HG02870 (cell line): ENCODE measurements around the gene ABCB1.
A peak's percentile ranks its signal among the peaks of the same experiment; 100 is the strongest.

ENCODE experiments used
- ATAC-seq: cut with Tn5 transposase; IDR thresholded peaks from one replicate; pipeline ENCODE4 v1.9.1; 2021; ENCODE audit warnings: mild to moderate bottlenecking, moderate library complexity; ENCODE audit not compliant: unreplicated experiment

The ABCB1 gene

DNA sequence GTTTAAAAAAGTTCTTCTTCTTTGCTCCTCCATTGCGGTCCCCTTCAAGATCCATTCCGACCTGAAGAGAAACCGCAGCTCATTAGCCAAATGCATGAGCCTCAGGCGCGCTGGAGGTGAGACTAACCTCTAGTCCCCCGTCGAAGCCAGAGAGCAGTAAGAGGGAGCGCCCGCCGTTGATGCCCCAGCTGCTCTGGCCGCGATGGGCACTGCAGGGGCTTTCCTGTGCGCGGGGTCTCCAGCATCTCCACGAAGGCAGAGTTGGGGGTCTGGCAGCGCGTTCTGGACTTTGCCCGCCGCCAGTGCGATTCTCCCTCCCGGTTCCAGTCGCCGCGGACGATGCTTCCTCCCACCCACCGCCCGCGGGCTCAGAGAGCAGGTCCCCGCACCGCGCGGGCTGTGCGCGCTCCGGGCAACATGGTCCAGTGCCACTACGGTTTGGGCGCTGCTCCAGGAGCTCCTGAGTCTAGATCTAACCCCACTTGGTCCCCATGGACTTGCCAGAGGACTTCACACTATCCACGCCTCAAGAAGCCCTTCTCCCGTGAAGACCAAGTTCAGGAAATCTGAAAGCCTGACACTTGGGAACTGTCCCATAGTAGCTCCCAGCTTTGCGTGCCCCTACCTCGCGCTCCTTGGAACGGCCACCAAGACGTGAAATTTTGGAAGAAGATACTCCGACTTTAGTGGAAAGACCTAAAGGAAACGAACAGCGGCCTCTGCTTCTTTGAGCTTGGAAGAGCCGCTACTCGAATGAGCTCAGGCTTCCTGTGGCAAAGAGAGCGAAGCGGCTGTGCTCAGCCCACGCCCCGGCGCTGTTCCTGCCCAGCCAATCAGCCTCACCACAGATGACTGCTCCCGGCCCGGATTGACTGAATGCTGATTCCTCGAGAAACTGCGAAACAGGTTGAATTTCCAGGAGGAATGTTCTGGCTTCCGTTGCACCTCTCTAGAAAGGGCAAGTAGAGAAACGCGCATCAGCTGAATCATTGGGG lies at the start of gene ABCB1:
Gene ABCB1 (minus strand): TSS at position 755 of the 995 bp plus-strand sequence. CDS start 700 bp downstream, at position 55.
- peak; percentile 57 for ATAC-seq

DNA sequence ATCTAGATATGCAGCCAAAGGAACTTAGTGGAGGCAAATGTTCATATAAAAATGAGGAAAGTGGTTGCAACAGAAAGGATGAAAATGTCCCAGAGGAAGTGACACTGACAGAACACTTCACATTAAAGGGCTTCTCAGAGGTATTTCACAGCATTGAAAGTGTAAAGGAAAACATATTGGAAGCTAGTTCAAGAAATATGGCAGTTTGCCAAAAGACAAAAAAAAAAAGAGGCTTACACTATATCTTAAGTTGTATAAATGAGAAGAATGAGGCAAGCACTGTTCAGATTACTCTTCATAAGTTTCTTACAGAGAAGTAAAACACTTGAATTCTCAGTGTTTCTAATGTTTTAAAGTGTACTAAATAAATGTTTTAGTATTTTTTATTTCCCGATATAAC lies 47.6 kb upstream of the ABCB1 start:
- no peak for ATAC-seq

DNA sequence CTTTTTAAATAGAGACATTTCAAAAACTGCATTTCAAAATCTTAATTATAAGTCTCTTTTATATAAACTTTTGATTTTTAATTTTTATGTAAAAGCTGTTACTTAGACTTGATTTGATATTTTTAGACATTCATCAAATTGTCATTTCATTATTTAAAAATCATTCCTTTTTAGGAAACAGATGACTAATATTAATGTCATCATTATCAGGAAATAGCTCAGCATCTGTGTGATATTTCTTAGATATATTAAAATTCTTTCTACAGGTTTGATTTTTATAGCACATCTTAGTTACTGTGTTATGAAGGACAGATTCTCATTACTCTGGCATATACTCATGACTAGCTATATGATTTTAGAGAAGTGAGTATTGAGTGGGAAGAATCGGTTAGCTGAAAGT lies 44.8 kb upstream of the ABCB1 start:
- no peak for ATAC-seq

DNA sequence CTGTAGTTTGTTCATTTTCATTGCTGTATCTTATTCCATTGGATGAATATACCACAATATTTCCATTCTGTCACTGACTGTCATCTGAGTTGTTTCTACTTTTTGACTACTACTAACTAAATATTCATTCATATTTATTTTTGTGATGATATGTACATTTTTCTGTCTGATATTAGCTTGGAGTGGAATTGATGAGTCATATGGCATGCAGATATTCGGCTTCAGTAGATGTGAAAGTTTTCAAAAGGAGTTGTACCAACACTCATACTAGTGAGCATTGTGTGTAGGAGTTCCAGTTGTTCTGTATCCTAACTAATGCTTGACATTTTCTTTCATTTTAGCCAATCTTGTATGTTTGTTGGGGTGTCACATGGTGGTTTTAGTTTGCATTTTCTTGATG lies 35.2 kb upstream of the ABCB1 start:
- ATAC-seq = no peak

DNA sequence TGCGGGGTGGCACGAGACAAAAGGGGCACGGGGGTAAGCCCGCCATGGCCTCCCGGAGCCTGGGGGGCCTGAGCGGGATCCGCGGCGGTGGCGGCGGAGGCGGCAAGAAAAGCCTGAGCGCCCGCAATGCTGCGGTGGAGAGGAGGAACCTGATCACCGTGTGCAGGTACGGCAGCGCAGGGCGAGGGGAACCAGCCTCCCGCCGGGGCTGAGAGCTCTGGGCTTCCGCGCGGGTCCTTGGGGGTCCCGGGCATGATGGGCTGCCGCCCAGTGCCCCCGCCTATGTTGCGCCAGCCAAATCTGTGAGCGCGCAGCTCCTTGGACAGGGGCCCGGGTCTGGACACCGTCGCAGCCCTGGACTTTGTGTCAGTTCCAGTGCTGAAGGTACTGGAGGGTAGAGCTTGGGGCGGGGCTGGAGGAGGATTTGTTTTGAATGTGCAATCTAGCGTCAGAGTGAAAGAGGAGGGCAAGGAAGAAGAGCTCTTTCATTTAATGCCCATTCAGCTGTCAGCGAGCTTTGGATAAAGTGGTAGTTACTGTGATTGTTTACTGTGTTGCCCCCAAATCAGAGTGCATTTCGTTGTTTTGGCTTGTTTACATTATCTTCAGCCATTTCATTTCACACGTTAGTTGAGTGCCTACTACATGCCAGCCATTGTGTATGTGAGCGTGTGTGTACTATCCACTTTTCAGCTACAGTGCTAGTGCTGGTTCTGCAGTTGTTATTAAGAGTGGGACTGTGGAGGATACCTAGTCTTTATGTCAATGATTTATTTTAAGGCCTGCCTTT lies 28.3 kb upstream of the ABCB1 start:
- no peak for ATAC-seq

DNA sequence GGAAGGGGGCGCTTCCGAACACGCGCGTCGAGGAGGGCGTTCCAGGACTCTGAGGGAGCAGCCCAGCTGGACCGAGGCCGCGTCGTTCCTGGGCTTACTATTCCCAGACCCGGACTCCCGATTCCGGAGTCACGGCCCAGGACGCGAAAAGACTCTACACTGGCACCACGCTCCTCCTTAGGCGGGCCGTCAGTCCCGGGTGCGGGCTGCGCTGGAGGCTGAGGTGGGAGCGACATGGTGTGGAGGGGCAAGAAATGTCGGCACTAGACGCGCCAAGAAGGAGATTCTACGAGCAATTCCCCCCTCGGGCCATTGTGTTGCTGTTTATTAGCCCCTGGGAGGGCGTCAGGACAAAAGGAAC lies 26.9 kb upstream of the ABCB1 start:
- ATAC-seq = peak; percentile 24

DNA sequence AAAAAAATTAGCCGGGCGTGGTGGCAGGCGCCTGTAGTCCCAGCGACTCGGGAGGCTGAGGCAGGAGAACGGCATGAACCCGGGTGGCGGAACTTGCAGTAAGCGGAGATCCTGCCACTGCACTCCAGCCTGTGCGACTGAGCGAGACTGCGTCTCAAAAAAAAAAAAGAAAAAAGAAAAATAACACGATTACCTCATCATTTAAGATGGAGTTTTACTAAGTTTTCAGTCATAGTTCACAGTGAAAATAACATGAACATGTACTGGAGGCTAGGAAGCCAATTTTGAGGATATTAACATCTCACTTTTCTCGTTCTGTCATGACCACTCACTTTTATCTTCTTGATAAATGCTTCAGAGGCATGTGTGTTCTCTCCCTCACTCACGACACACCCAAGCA lies 24.4 kb upstream of the ABCB1 start:
- no peak for ATAC-seq

DNA sequence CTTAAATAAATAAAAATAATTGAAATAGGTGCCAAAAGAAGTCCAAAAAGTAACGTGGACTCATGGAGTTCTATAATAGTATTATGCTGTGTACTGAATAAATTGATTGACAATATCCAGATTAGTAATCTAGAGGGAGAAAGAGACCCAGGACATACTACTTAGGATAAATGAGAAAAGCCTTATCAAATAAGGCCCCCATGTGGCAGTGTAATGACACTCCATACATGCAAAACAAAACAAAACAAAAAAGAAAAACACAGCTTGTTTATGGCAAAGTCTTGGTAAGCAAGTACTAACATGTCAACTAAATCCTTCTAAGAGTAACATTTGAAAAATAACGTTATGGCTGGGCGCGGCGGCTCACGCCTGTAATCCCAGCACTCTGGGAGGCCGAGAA lies 23.9 kb upstream of the ABCB1 start:
- no peak for ATAC-seq

DNA sequence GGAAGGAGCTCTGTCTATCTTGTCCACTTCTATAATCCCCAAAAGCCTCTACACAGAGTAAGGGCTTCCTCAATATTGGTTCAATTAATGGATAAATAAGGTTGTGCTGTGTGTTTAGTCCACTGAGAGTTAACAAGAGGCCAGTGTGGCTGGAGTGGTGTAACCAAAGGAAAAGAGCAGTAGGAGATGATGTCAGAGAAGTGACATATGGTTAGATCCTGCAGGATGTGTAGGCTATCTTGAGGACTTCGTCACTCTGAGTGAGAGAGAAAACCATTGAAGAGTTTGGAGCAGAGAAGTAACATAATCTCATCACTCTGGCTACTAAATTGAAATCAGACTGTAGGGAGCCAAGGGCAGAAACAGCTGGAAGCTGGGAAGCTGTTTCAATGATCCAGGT lies 14.5 kb upstream of the ABCB1 start:
- ATAC-seq = no peak

DNA sequence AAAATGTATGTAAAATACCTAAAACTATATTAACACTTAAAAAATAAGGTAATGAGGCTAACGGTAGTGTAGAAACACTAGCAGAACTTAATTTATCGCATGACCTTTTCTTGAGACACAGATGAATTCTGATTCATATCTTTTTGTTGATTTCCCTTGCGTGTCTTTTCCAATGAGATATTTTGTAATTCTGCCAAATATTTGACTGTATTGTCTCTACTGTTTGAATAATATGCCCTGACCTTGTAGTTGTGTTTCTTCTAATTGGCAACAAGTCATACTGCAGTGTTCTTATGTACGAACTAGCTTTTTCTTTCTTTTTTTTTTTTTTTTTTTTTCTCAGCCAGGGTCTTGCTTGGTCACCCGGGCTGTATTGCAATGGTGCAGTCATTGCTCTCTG lies 9.2 kb upstream of the ABCB1 start:
- no peak for ATAC-seq

DNA sequence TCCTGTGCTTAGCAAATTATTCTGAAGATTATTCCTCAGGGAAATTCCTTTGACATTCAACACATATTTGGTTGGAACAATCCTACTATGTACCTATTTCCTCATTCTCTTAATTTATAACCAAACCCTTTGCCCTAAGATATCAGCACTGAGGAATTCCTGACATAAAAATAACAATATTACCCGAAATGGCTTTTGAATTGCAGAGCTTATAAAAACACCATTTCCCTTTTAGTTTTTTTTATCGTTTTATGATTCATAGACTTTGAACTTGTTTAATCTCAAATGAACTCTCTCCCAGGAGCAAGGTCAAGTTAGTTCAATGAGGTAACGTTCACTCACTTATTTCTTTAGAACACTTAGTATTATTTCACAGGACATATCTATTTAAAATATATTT lies 7.7 kb upstream of the ABCB1 start:
- no peak for ATAC-seq

DNA sequence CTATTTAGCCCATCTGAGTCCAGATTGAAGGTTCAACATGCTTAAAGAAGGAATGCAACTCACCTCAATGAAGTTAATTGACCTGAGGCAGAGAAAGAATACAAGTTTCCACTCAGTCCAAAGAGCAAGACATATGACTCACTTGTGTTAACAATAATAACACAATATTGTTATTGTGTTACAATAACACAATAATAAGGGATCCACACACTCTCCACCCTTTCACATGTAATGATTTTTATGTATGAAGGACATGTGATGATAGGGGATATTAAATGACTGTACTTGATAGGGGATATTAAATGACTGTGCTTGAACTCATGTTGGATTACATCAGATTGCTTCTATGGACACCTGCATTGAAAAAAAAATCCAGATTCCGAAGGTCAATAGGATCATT lies 3.6 kb upstream of the ABCB1 start:
- no peak for ATAC-seq

DNA sequence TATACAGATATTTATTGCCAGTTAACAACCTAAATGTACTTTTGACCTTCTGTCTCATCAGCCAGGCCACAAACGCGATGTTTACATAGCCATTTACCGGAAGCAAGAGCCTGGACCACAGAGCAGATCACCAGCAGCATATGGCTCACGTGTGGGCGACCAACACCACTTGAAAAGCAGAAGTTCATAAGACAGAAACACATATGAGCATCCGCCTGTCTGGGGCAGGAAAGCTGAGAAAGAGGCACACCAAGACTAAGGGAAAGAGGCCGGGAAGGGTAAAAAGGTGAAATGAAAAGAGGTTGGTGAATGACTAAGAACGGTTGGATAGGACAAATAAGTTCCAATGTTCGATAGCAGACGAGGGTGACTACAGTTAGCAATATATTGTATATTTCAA lies 1.3 kb downstream of the ABCB1 start:
- ATAC-seq = peak; percentile 95

DNA sequence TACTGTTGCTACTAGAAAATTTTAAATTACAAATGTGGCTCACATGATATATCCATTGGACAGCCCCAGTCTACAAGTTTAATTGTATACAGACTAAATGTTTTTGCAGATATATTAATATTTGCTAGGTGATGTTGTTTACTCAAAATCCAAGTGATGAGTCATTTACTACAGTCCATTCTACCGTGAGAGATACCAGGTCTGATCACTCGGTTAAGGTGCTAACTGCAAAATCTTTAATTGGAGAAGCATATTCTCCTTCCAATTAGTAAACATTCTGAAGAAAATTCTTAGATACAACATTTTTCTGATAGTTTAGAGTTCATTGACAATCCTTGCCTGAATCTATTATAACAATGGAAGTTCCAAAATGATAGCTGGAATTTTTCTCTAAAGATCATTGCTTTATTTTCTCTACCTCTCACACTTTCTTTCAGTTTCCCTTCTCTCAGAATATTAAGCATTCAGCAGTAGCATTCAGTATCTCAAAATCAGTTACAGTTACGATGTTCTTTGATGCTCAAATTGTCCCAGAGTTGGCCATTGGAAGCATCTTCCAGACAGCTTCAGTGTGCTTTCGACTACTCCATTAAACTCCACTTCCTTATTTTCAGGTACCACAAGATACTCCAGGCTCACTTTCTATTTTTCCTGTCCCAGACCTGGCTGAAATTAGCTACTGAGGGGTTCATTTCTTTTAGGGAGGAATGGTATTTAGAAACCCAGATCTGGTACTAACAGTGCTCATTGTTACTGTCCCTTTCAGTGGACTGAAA lies 2.3 kb downstream of the ABCB1 start:
- no peak for ATAC-seq

DNA sequence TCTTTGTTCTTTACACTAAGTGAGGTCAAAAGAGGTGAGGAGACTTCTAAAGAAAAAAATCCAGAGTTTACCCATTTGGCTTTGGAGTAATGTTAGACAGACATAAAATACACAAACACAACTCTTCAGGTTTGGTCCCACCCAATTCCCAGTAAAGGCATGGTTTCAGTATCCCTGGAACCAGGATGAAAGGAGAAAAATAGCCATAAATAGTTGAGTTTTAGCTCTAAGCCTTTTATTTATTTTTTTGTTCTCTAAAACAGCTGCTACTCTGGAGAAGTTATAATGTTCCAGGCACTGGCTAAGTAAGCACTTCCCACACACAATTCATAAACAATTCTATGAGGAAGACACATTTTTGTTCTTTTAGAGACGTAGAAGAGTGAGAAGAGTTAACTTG lies 4.0 kb downstream of the ABCB1 start:
- no peak for ATAC-seq

DNA sequence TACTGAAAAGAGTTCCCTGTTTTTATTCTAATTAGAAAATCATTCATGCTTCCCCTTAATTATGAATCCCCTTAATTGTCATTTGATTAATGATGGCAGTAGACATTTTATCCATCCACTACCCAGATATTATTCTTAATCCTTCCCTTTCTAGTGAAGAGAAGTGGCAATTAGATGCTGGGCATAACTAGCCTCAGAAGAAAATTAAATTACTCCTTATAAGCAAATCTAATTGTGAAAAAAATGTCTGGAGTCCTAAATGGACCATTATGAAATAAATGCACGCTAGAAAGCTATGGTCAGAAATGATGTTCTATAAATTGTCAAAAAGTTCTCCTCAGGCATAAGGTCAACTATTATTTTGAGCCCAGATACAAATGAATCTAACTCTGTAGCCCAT lies 4.5 kb downstream of the ABCB1 start:
- no peak for ATAC-seq

DNA sequence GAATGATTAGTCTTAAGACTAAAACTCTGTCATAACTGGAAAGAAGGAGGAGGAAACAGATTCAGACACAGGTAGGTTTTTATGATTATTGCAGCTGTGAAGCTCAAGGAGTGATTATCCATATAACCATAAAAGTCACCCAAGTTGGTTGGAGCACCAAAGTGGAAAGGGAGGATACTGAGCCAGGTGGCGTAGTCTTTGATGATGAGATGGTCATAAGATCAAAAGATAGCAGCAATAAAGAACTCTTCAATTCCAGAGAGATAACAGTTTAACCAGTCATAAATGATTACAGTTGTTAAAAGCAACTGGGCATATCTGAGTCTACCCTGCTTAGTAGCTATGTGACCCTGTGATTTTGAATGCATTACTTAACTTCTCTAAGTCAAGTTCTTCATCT lies 8.4 kb downstream of the ABCB1 start:
- ATAC-seq = no peak

DNA sequence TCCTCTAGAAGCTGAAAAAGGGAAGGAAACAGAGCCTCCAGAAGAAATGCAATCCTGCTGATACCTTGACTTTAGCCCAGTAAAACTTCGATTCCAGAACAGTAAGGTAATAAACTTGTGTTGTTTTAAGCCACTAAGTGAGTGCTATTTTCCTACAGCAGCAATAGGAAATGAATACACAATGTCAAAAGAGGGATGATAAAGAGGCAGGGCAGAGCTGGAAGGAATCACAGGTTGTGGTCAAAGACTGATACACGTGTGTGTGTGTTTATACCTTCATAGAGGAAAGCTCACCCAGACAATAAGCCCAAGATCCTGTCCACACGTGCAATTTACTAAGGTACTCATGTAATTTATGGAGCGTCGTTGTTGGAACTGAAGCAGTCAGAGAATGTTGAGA lies 9.5 kb downstream of the ABCB1 start:
- no peak for ATAC-seq

DNA sequence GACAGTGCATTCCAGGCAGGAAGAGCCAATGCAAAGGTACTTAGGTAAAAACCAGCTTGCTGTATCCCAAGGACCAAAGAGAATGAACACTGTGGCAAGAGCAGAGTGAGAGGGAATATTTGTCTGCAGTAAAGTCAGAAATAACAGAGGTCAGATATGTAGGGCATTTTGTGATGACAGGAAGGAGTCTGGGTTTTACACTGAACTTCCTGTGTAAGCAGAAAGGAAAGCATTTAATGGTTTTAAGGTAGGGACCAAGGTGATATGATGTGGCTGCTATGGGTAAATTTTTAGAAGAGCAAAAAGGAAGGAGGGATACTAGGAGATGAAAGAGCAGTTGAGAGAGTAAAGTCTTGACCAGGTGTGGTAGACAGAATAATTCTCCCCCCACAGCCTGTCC lies 10.1 kb downstream of the ABCB1 start:
- ATAC-seq = no peak

DNA sequence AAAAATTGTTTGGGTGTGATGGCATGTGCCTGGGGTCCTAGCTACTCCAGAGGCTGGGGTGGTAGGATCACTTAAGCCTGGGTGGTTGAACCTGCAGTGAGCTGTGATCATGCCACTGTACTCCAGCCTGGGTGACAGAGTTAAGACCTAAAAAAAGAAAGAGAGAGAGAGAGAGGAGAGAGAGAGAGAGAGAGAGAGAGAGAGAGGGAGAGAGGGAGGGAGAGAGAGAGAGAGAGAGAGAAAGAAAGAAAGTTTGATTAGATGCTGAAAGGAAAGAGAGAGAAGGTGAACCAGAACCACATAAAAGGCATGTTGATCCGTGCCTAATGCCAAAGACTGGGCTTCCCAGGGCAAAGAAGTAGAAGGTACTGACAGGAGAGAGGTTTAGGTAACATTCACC lies 11.1 kb downstream of the ABCB1 start:
- ATAC-seq = no peak

DNA sequence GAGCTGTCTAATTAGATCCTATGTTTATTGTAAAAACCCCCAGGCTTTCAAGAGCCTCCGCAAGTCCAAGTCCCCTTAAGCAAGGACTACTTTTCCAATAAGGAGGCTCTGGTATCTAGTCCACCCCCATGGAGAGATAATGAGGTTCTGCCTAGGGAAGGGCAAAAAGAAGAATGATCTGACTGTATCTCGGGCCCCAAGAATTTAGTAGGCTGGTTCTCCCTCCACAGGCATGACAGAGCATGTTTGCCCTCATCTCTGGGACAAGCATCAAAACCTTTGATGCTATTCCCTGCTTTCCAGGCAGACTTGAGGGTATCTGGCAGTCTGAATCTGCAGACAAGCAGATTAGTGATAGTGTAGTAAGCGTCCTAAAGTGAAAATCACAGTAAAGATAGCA lies 19.0 kb downstream of the ABCB1 start:
- ATAC-seq = no peak
